ENCODE results near the gene CTBP2.

The CTBP2 gene

GRCh38 chr10:125201108-125201524 is 40.8 kb upstream of the CTBP2 start:
- TF ChIP-seq EGR1 (IDR thresholded peaks at IDR 0.05) = no peak
- peak; percentile 75 for TF ChIP-seq REST (IDR thresholded peaks at IDR 0.05; ENCODE audit: low read depth)
- no peak for TF ChIP-seq FOXM1 (IDR thresholded peaks at IDR 0.05; ENCODE audit: borderline replicate concordance, low read depth)
- TF ChIP-seq YY1 (IDR thresholded peaks at IDR 0.05; ENCODE audit: low read depth) = no peak
- 0 out of 2 replicates have a peak, but pooled peaks have one; percentile 19 for TF ChIP-seq ZBTB7A (IDR thresholded peaks at IDR 0.05; ENCODE audit: low read depth)
- TF ChIP-seq CREB1 (IDR thresholded peaks at IDR 0.05; ENCODE audit: low read depth) = no peak
- TF ChIP-seq RAD21 (IDR thresholded peaks at IDR 0.05; ENCODE audit: low read depth) = no peak
- 0 out of 2 replicates have a peak, but pooled peaks have one; percentile 17 for TF ChIP-seq NFIC (IDR thresholded peaks at IDR 0.05)
- TF ChIP-seq USF1 (IDR thresholded peaks at IDR 0.05) = peak; percentile 37
- TF ChIP-seq TEAD4 (IDR thresholded peaks at IDR 0.05) = no peak
- no peak for TF ChIP-seq CEBPB (IDR thresholded peaks at IDR 0.05)
- no peak for TF ChIP-seq MAX (IDR thresholded peaks at IDR 0.05)
- no peak for TF ChIP-seq TCF12 (IDR thresholded peaks at IDR 0.05; ENCODE audit: low read depth)
- TF ChIP-seq EP300 (IDR thresholded peaks at IDR 0.05; ENCODE audit: borderline replicate concordance) = no peak
- no peak for TF ChIP-seq TAF1 (IDR thresholded peaks at IDR 0.05; ENCODE audit: low read depth)

- no peak for TF ChIP-seq NFIC (IDR thresholded peaks at IDR 0.05)
- no peak for TF ChIP-seq YY1 (IDR thresholded peaks at IDR 0.05; ENCODE audit: low read depth)
- no peak for TF ChIP-seq TCF12 (IDR thresholded peaks at IDR 0.05; ENCODE audit: low read depth)
- no peak for TF ChIP-seq USF1 (IDR thresholded peaks at IDR 0.05)
- no peak for TF ChIP-seq TAF1 (IDR thresholded peaks at IDR 0.05; ENCODE audit: low read depth)
- TF ChIP-seq CREB1 (IDR thresholded peaks at IDR 0.05; ENCODE audit: low read depth) = no peak
- TF ChIP-seq MAX (IDR thresholded peaks at IDR 0.05) = no peak
- no peak for TF ChIP-seq EGR1 (IDR thresholded peaks at IDR 0.05)
- TF ChIP-seq ZBTB7A (IDR thresholded peaks at IDR 0.05; ENCODE audit: low read depth) = no peak
- TF ChIP-seq FOXM1 (IDR thresholded peaks at IDR 0.05; ENCODE audit: borderline replicate concordance, low read depth) = no peak
Measured at GRCh38 chr10:125200396-125200795, 40.0 kb upstream of the CTBP2 start.

- peak; percentile 47 for TF ChIP-seq NFIC (IDR thresholded peaks at IDR 0.05)
- TF ChIP-seq CREB1 (IDR thresholded peaks at IDR 0.05; ENCODE audit: low read depth) = no peak
Measured at GRCh38 chr10:125199270-125199669, 38.9 kb upstream of the CTBP2 start.

GRCh38 chr10:125194814-125195213 is 34.5 kb upstream of the CTBP2 start:
- TF ChIP-seq MAX (IDR thresholded peaks at IDR 0.05) (no peak), FOXM1 (IDR thresholded peaks at IDR 0.05; ENCODE audit: borderline replicate concordance, low read depth) (no peak), EGR1 (IDR thresholded peaks at IDR 0.05) (no peak), REST (IDR thresholded peaks at IDR 0.05; ENCODE audit: low read depth) (no peak)

GRCh38 chr10:125193306-125193877 is 33.0 kb upstream of the CTBP2 start:
- TF ChIP-seq USF1 (IDR thresholded peaks at IDR 0.05) = peak; percentile 84
- TF ChIP-seq TAF1 (IDR thresholded peaks at IDR 0.05; ENCODE audit: low read depth) = no peak
- no peak for TF ChIP-seq FOXM1 (IDR thresholded peaks at IDR 0.05; ENCODE audit: borderline replicate concordance, low read depth)
- no peak for TF ChIP-seq CEBPB (IDR thresholded peaks at IDR 0.05)
- TF ChIP-seq EP300 (IDR thresholded peaks at IDR 0.05; ENCODE audit: borderline replicate concordance) = no peak
- TF ChIP-seq RAD21 (IDR thresholded peaks at IDR 0.05; ENCODE audit: low read depth) = no peak
- TF ChIP-seq NFIC (IDR thresholded peaks at IDR 0.05) = no peak

GRCh38 chr10:125192620-125193019 is 32.3 kb upstream of the CTBP2 start:
- no peak for TF ChIP-seq NFIC (IDR thresholded peaks at IDR 0.05)
- TF ChIP-seq RAD21 (IDR thresholded peaks at IDR 0.05; ENCODE audit: low read depth) = no peak
- TF ChIP-seq USF1 (IDR thresholded peaks at IDR 0.05) = no peak
- TF ChIP-seq EGR1 (IDR thresholded peaks at IDR 0.05) = no peak
- TF ChIP-seq EP300 (IDR thresholded peaks at IDR 0.05; ENCODE audit: borderline replicate concordance) = no peak
- no peak for TF ChIP-seq TEAD4 (IDR thresholded peaks at IDR 0.05)
- no peak for TF ChIP-seq FOXM1 (IDR thresholded peaks at IDR 0.05; ENCODE audit: borderline replicate concordance, low read depth)
- TF ChIP-seq MAX (IDR thresholded peaks at IDR 0.05) = no peak
- TF ChIP-seq CREB1 (IDR thresholded peaks at IDR 0.05; ENCODE audit: low read depth) = no peak
- TF ChIP-seq CEBPB (IDR thresholded peaks at IDR 0.05) = no peak
- no peak for TF ChIP-seq ZBTB7A (IDR thresholded peaks at IDR 0.05; ENCODE audit: low read depth)
- no peak for TF ChIP-seq TCF12 (IDR thresholded peaks at IDR 0.05; ENCODE audit: low read depth)
- TF ChIP-seq YY1 (IDR thresholded peaks at IDR 0.05; ENCODE audit: low read depth) = no peak
- no peak for TF ChIP-seq REST (IDR thresholded peaks at IDR 0.05; ENCODE audit: low read depth)
- TF ChIP-seq TAF1 (IDR thresholded peaks at IDR 0.05; ENCODE audit: low read depth) = no peak

Data from Ishikawa (cell line).